ENCODE data around the gene MRPS22. TPM values are rescaled to one million over a fixed set of nuclear protein-coding genes. Genes with fewer than 3 reads are reported as not detected.

Gene MRPS22
- total and polyA plus RNA-seq, 2 of the 8 experiments (the other 6 are each of a cell fraction or from before 2014, with no cell fraction given) = 28.3 to 45.8 TPM

DNA sequence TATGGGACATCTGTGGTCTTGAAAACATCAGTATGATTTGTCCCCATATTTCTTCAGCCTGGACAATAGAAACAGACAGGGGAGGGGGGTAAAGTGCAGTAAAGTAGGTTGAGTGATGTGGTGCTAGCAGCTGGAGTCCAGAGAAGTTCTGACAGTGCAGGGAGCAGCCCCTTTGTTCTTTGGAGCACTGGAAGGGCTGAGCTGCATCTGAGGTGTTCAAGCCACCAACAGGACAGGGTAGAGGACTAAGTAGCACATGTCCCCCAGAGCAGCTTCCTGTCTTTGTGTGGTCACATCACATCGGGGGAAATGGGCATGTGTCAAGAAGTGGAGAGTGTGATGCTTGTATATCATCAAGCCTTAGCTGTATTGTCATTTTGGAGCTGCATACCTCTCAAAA, 12.1 kb downstream of the MRPS22 start:
- Histone ChIP-seq H3K23me2 (ENCODE audit: low read depth, low read length) (no peaks in the 10 kb centered on the region), H2BK12ac (ENCODE audit: low read depth, low read length) (no peak overlapping the region), H3K14ac (ENCODE audit: insufficient read length) (no peak overlapping the region), H2BK20ac (ENCODE audit: low read length) (no peak overlapping the region), H3K36me3 (ENCODE audit: control insufficient read depth in 2 of 4, insufficient read depth in 4 of 4, low read length in 3 of 4) (peaks cover 12 to 79% (median 49%) of the 10 kb centered on the region in 4 experiments), H3K9ac (replicated peaks in 1 of 4; ENCODE audit: extremely low read depth in 1 of 4, low read depth in 3 of 4, low read length in 3 of 4) (no peak overlapping the region), H3K23ac (ENCODE audit: insufficient read length) (no peak overlapping the region), H2BK5ac (ENCODE audit: low read depth, low read length) (no peak overlapping the region), H3K4me2 (ENCODE audit: insufficient read depth in 1 of 2, low read depth in 2 of 2, low read length in 2 of 2) (no peak overlapping the region), H2AFZ (ENCODE audit: low read length) (no peak overlapping the region), H4K91ac (replicated peaks; ENCODE audit: insufficient read length, low read length) (no peak overlapping the region), H3K27ac (ENCODE audit: low read depth, low read length) (no peak overlapping the region), H2AK5ac (ENCODE audit: low read depth, low read length) (no peak overlapping the region), H3K18ac (ENCODE audit: extremely low read depth, low read length) (no peak overlapping the region), H4K20me1 (replicated peaks in 1 of 2; ENCODE audit: control insufficient read depth in 1 of 2, insufficient read depth in 2 of 2, low read length in 2 of 2) (peaks cover 0 to 4% of the 10 kb centered on the region in 2 experiments), H3K56ac (replicated peaks; ENCODE audit: insufficient read length, low read depth, low read length) (no peak overlapping the region), H2BK15ac (ENCODE audit: low read length) (no peak overlapping the region), H4K5ac (ENCODE audit: insufficient read length, low read depth, low read length) (no peak overlapping the region), H3K4ac (replicated peaks; ENCODE audit: insufficient read length, low read depth, low read length) (no peak overlapping the region), H4K8ac (ENCODE audit: extremely low read depth, insufficient read depth, low read length) (no peak overlapping the region), H3K79me2 (ENCODE audit: control insufficient read depth in 1 of 2, insufficient read depth in 2 of 2, low read length in 2 of 2) (no peaks in the 10 kb centered on the region), H3K27me3 (replicated peaks in 1 of 4; ENCODE audit: control insufficient read depth in 3 of 4, extremely low read depth in 1 of 4, insufficient read depth in 3 of 4, low read length in 3 of 4) (no peaks in the 10 kb centered on the region; a peak in 1 of 7 replicates), H2BK120ac (replicated peaks; ENCODE audit: low read depth, low read length) (no peak overlapping the region), H3K9me3 (ENCODE audit: insufficient read depth in 2 of 2, low read depth in 1 of 2, low read length in 1 of 2) (no peaks in the 10 kb centered on the region), H3K4me3 (ENCODE audit: extremely low read depth in 1 of 4, insufficient read depth in 2 of 4, low read depth in 3 of 4, low read length in 4 of 4) (no peak overlapping the region), H3K79me1 (ENCODE audit: low read depth, low read length) (no peaks in the 10 kb centered on the region), H3K4me1 (replicated peaks in 1 of 4; ENCODE audit: control insufficient read depth in 3 of 4, insufficient read depth in 4 of 4, low read length in 3 of 4) (no peaks in the 10 kb centered on the region)
- CTCF ChIA-PET (ENCODE audit: partially characterized antibody) = interaction anchor here (0.6 to 3.9 kb wide), 6 partner anchors 7 to 480 kb away, joined by 3 to 27 read pairs (median 8); partner anchors contain the start of gene MRPS22
- POLR2A ChIA-PET (ENCODE audit: partially characterized antibody) = interaction anchor here (0.8 to 2.7 kb wide), 4 partner anchors 8 to 17 kb away, joined by 3 to 17 read pairs (median 3); partner anchors contain the start of gene MRPS22
- DNase-seq (ENCODE audit: low read depth in 1 of 2, low spot score in 2 of 2) = no peak
- no peak for FAIRE-seq
- 88% methylated on average over 1 of the region's 1 CpG; no CpG with 5 or more reads in 1 of the 2 experiments for WGBS, 2 experiments (ENCODE audit: extremely low coverage in 1 of 2, insufficient coverage in 1 of 2, insufficient read length in 1 of 2, insufficient replicate concordance in 2 of 2, low coverage in 1 of 2, low lambda C conversion rate in 2 of 2, missing lambda C conversion rate in 1 of 2)
- TF ChIP-seq CTBP2 (IDR thresholded peaks at IDR 0.05; ENCODE audit: borderline replicate concordance, insufficient read depth, insufficient read length, low read length) (no peak), POLR2A (IDR thresholded peaks at IDR 0.05; ENCODE audit: control extremely low read depth in 1 of 2, low read depth in 2 of 2, low read length in 2 of 2) (no peak), CHD2 (IDR thresholded peaks at IDR 0.05; ENCODE audit: low read length) (no peak), SIN3A (conservative IDR thresholded peaks at IDR 0.05 in 1 of 2, IDR thresholded peaks at IDR 0.05 in 1 of 2; ENCODE audit: low read depth in 1 of 2, low read length in 2 of 2) (no peak), RNF2 (IDR thresholded peaks at IDR 0.05; ENCODE audit: borderline replicate concordance, low read depth, low read length, missing control alignments, poor library complexity, severe bottlenecking) (no peak), NRF1 (IDR thresholded peaks at IDR 0.05; ENCODE audit: low read depth, low read length) (no peak), RXRA (IDR thresholded peaks at IDR 0.05; ENCODE audit: insufficient read depth, low read depth, low read length) (no peak), YY1 (IDR thresholded peaks at IDR 0.05; ENCODE audit: low read depth, low read length) (no peak)
- TF ChIP-seq, protein P1, sequence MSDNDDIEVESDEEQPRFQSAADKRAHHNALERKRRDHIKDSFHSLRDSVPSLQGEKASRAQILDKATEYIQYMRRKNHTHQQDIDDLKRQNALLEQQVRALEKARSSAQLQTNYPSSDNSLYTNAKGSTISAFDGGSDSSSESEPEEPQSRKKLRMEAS (IDR thresholded peaks at IDR 0.05) = no peak
- TF ChIP-seq, protein P2, sequence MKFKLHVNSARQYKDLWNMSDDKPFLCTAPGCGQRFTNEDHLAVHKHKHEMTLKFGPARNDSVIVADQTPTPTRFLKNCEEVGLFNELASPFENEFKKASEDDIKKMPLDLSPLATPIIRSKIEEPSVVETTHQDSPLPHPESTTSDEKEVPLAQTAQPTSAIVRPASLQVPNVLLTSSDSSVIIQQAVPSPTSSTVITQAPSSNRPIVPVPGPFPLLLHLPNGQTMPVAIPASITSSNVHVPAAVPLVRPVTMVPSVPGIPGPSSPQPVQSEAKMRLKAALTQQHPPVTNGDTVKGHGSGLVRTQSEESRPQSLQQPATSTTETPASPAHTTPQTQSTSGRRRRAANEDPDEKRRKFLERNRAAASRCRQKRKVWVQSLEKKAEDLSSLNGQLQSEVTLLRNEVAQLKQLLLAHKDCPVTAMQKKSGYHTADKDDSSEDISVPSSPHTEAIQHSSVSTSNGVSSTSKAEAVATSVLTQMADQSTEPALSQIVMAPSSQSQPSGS (IDR thresholded peaks at IDR 0.05; ENCODE audit: low read length) = no peak

Data from H1 (cell line).